Karpas-422 (cell line): ENCODE data around the gene UBAC1. TPM values are rescaled to one million over a fixed set of nuclear protein-coding genes. Genes with fewer than 3 reads are reported as not detected.
"Not testable (repeated sequence)": the region's sequence is repeated elsewhere in the genome, so short reads cannot be mapped to it uniquely, and the experiment has no call there.

ENCODE experiments used
- DNase-seq: peaks from one replicate; pipeline ENCODE4 v3.0.0-alpha.2; 2015
- H2AFZ ChIP-seq: fragments of 200-600 bp; sonication (generic); 2 replicates; pipeline ENCODE4 v1.6.1; 2014; ENCODE audit warnings: antibody characterized with exemption, low read length, mixed read lengths
- H3K27ac ChIP-seq: fragments of 200-600 bp; sonication (generic); 2 replicates; pipeline ENCODE4 v1.5.1; 2014; ENCODE audit warnings: mild to moderate bottlenecking, low read length, moderate library complexity
- H3K27me3 ChIP-seq: fragments of 200-600 bp; sonication (generic); 2 replicates; pipeline ENCODE4 v1.6.1; 2014; ENCODE audit warnings: low read length, mixed read lengths
- H3K36me3 ChIP-seq: fragments of 200-600 bp; sonication (generic); 2 replicates; pipeline ENCODE4 v1.6.1; 2014; ENCODE audit warnings: low read length, mixed read lengths; ENCODE audit not compliant: insufficient read depth
- H3K4me1 ChIP-seq: fragments of 200-600 bp; sonication (generic); 2 replicates; pipeline ENCODE4 v1.6.1; 2014; ENCODE audit warnings: mild to moderate bottlenecking, low read length, mixed read lengths
- H3K4me2 ChIP-seq: fragments of 200-600 bp; sonication (generic); 2 replicates; pipeline ENCODE4 v1.6.1; 2014; ENCODE audit warnings: low read length, low read depth, mild to moderate bottlenecking; ENCODE audit not compliant: poor library complexity, severe bottlenecking
- H3K4me3 ChIP-seq: fragments of 200-600 bp; sonication (generic); 2 replicates; pipeline ENCODE4 v1.5.1; 2014; ENCODE audit warnings: mild to moderate bottlenecking, antibody characterized with exemption, low read length, mixed read lengths
- H3K79me2 ChIP-seq: fragments of 200-600 bp; sonication (generic); 2 replicates; pipeline ENCODE4 v1.6.1; 2014; ENCODE audit warnings: mild to moderate bottlenecking, low read length, mixed read lengths
- H3K9ac ChIP-seq: fragments of 200-600 bp; sonication (generic); 2 replicates; pipeline ENCODE4 v1.6.0; 2014; ENCODE audit warnings: low read length
- H3K9me2 ChIP-seq: fragments of 200-600 bp; sonication (generic), shearing (Covaris generic); replicated peaks from 2 replicates; pipeline ENCODE4 v1.6.0; 2014; ENCODE audit warnings: mild to moderate bottlenecking, low read length, moderate library complexity; ENCODE audit not compliant: insufficient read depth
- H3K9me3 ChIP-seq: fragments of 300-700, 200-600 bp; sonication (generic); 2 replicates; pipeline ENCODE4 v1.6.1; 2014; ENCODE audit warnings: low read length, mixed read lengths
- H4K20me1 ChIP-seq: fragments of 200-600 bp; sonication (generic); 2 replicates; pipeline ENCODE4 v1.6.1; 2014; ENCODE audit warnings: mild to moderate bottlenecking, antibody characterized with exemption, low read length, low read depth; ENCODE audit not compliant: insufficient read depth
- total RNA-seq: library from RNA; depleted of rRNA; stranded (reverse); fragments of >200 nt; shearing (Covaris generic); gene quantifications from 2 replicates; pipeline ENCODE4 v1.2.3, GENCODE V29; 2014; ENCODE audit warnings: low replicate concordance

The UBAC1 gene
- total RNA-seq, 1 experiment from 2014 or later = 32.1 TPM

DNA sequence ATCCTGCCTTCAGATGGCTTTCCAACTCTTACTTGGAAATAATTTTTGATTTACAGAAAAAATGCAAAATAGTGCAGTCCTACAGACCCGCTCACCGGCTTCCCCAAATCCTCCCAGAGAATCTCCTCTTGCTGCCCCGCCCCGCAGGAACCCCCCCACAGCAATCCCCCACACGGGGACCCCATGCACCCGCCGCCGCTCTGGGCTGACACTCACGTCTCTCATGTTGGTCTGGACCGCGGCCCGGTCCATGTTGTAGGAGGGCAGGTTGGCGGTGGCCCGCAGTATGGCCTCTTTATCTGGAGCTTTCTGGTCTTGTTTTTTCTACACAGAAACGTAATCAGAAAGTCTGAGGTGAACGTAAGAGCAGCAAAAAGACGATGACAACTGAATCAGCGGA, 13.6 kb downstream of the UBAC1 start:
- Histone ChIP-seq H3K4me3 (no peak overlapping the region), H2AFZ (no peak overlapping the region), H3K9me3 (no peaks in the 10 kb centered on the region), H3K27me3 (no peaks in the 10 kb centered on the region), H3K4me1 (peaks cover 6% of the 10 kb centered on the region), H3K36me3 (peaks cover 8% of the 10 kb centered on the region; the same call in 1 of the 2 replicates), H3K4me2 (no peak overlapping the region), H3K27ac (no peak overlapping the region), H3K9me2 (no peaks in the 10 kb centered on the region), H3K79me2 (peaks cover 13% of the 10 kb centered on the region; the same call in 1 of the 2 replicates), H4K20me1 (no peaks in the 10 kb centered on the region), H3K9ac (no peak overlapping the region)
- no peak for DNase-seq

DNA sequence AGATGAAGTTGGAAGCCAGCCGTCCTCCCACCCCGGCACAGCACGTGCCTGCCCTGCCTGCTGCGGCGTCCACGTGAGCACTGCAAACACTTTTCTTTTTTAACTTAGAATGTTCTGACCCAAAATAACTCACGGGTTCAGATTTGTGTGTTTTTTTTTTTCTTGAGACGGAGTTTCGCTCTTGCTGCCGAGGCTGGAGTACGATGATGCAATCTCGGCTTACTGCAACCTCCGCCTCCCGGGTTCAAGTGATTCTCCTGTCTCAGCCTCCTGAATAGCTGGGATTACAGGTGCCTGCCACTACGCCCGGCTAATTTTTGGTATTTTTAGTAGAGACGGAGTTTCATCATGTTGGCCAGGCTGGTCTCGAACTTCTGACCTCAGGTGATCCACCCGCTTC, 14.1 kb downstream of the UBAC1 start:
- DNase-seq, H3K9ac ChIP-seq, H3K4me3 ChIP-seq, H3K4me1 ChIP-seq, H3K4me2 ChIP-seq, H3K9me3 ChIP-seq, H4K20me1 ChIP-seq, H3K27ac ChIP-seq, H3K27me3 ChIP-seq, H3K36me3 ChIP-seq, H3K9me2 ChIP-seq, H2AFZ ChIP-seq: not testable (repeated sequence)
- peaks cover 15% of the 10 kb centered on the region; the same call in 1 of the 2 replicates for H3K79me2 ChIP-seq

DNA sequence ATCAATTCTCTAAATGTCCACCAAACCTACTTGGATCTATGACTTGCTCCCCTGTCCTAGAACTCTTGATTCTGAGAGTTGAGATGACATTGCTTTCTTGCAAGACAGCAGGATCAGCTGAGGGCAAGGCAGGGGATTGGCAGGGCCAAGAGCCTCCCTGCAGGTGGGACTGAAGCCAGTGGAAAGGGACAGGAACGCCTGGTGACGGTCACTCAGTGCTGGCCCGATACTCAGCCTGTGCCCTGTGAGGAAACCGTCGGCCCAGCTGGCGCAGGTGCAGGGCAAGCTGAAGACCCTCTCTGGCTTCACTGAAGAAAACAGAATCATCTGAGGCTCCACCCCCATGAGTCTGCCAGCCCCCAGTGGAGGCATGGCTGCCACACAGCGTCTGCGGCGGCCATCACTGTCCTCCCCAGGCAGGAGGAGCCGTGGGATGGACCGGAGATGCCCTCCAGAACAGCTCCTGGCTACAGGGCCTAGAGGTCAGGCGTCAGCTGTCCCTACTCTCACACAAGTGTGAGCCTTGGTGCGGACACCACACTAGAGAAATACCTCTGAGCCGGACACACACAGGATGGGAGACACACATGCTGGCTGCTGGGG, 14.7 kb downstream of the UBAC1 start:
- no peaks in the 10 kb centered on the region for H3K27me3 ChIP-seq
- H3K4me2 ChIP-seq = no peak overlapping the region
- H3K9me3 ChIP-seq = no peaks in the 10 kb centered on the region
- H3K27ac ChIP-seq = no peak overlapping the region
- H3K9ac ChIP-seq = no peak overlapping the region
- H3K4me3 ChIP-seq = no peak overlapping the region
- no peaks in the 10 kb centered on the region for H4K20me1 ChIP-seq
- peaks cover 6% of the 10 kb centered on the region for H3K36me3 ChIP-seq
- no peak for DNase-seq
- no peak overlapping the region for H2AFZ ChIP-seq
- H3K9me2 ChIP-seq = no peaks in the 10 kb centered on the region
- H3K79me2 ChIP-seq = peaks cover 20% of the 10 kb centered on the region; the same call in 1 of the 2 replicates
- peaks cover 6% of the 10 kb centered on the region for H3K4me1 ChIP-seq

GRCh38 chr9:135945969-135946368, 15.2 kb downstream of the UBAC1 start:
- peaks cover 20% of the 10 kb centered on the region; the same call in 1 of the 2 replicates for H3K79me2 ChIP-seq
- no peaks in the 10 kb centered on the region for H3K9me3 ChIP-seq
- H3K27ac ChIP-seq = no peak overlapping the region

DNA sequence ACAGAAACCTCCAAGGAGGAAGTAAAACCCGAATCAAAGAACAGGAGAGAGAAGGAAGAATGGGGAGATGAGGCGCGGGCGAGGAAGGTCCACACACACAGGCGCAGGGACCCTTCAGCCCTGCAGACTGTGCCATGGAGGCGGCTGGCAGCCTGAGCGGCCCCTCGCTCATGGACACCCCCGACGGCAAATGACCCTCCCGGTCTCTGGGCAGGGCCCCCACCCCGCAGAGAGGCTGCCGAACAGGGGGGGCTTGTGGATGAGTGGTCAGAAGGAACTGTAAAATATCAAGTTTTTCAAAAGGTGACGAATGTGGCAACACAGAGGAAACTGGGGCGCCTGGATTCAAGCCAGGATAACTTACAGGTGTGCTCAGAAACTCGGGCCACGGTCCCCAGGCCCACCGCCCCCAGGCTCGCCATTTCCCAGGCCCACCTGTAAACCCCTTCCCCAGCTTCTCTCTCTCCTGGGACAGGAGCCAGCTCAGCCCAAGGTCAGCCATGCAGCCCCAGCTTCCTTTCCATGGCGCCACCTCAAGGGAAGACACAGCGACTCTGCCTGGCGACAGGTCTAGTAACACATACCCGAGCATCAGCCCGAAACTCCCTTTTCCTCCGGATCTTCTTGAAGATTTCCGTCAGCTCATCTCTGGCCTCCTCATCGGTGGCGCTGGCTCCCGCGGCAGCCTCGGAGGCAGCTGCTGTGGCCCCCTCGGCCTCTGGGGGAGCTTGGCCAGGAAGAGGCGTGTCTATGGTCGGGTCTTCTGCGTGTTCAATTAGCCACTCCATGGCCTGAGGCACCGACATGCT, 16.5 kb downstream of the UBAC1 start:
- Histone ChIP-seq H3K9me2 (no peaks in the 10 kb centered on the region), H3K9ac (no peak overlapping the region), H3K4me1 (peaks cover 6% of the 10 kb centered on the region), H3K27me3 (no peaks in the 10 kb centered on the region), H3K9me3 (no peaks in the 10 kb centered on the region), H3K27ac (no peak overlapping the region), H3K4me2 (no peak overlapping the region), H3K79me2 (peaks cover 20% of the 10 kb centered on the region; the same call in 1 of the 2 replicates), H4K20me1 (no peaks in the 10 kb centered on the region), H3K4me3 (no peak overlapping the region), H2AFZ (no peak overlapping the region), H3K36me3 (peaks cover 8% of the 10 kb centered on the region)
- DNase-seq = no peak

More at GRCh38 chr9:135945969-135946368, 15.2 kb downstream of the UBAC1 start:
- no peaks in the 10 kb centered on the region for H4K20me1 ChIP-seq
- no peaks in the 10 kb centered on the region for H3K9me2 ChIP-seq
- H3K4me3 ChIP-seq = no peak overlapping the region
- no peaks in the 10 kb centered on the region for H3K27me3 ChIP-seq
- no peak for DNase-seq
- no peak overlapping the region for H2AFZ ChIP-seq
- peaks cover 6% of the 10 kb centered on the region for H3K36me3 ChIP-seq
- H3K9ac ChIP-seq = no peak overlapping the region
- H3K4me1 ChIP-seq = peaks cover 6% of the 10 kb centered on the region
- H3K4me2 ChIP-seq = no peak overlapping the region

- Histone ChIP-seq H3K79me2 (peaks cover 13% of the 10 kb centered on the region; the same call in 1 of the 2 replicates), H3K36me3 (peaks cover 16% of the 10 kb centered on the region)
- H3K4me3 ChIP-seq, H3K4me2 ChIP-seq, H4K20me1 ChIP-seq, DNase-seq, H3K9ac ChIP-seq, H3K27ac ChIP-seq, H3K9me3 ChIP-seq, H3K27me3 ChIP-seq, H2AFZ ChIP-seq, H3K9me2 ChIP-seq, H3K4me1 ChIP-seq: not testable (repeated sequence)
These were observed 17.6 kb downstream of the UBAC1 start for GRCh38 chr9:135943604-135944003.

DNA sequence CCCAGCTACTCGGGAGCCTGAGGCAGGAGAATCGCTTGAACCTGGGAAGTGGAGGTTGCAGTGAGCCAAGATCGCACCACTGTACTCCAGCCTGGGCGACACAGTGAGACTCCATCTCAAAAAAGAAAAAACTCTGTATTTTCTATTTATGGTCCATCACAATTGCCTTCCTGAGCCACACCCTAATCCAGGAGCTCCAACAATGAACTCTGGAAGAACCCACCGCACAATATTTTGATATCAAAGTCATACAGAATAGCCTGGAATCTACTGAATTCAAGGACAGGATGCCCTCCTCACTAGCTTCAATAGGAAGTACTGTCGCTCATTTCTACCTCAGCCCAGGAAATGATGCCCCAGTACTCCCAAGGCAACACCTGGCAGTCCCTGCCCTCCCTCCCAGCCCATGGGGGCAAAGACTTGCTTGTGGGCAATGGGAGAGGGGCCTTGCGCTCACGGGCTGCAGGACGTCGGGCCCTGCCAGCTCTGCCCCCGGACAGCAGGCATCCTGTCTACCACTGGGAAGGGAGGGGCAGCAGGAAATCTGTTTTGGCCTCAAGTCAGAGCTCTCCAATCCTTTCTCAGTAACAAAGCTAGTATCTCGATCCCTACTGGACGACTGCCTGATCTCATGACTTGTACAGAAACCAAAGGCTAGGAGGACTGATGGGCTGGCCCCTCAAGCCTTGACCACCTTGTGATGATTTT, 19.7 kb downstream of the UBAC1 start:
- H3K9ac ChIP-seq = no peak overlapping the region
- peaks cover 32% of the 10 kb centered on the region for H3K36me3 ChIP-seq
- no peak overlapping the region for H3K4me2 ChIP-seq
- peaks cover 13% of the 10 kb centered on the region; the same call in 1 of the 2 replicates for H3K79me2 ChIP-seq
- H3K27ac ChIP-seq = no peak overlapping the region
- H2AFZ ChIP-seq = no peak overlapping the region
- no peaks in the 10 kb centered on the region for H3K9me2 ChIP-seq
- H4K20me1 ChIP-seq = no peaks in the 10 kb centered on the region
- H3K27me3 ChIP-seq = no peaks in the 10 kb centered on the region
- H3K9me3 ChIP-seq = no peaks in the 10 kb centered on the region
- DNase-seq = no peak
- peaks cover 6% of the 10 kb centered on the region for H3K4me1 ChIP-seq
- H3K4me3 ChIP-seq = no peak overlapping the region
